Measurements from ENCODE around the gene ERC2. TPM values are rescaled to one million over a fixed set of nuclear protein-coding genes. Genes with fewer than 3 reads are reported as not detected.

Gene ERC2
- polyA plus RNA-seq, 1 donor: 1.6 TPM

DNA sequence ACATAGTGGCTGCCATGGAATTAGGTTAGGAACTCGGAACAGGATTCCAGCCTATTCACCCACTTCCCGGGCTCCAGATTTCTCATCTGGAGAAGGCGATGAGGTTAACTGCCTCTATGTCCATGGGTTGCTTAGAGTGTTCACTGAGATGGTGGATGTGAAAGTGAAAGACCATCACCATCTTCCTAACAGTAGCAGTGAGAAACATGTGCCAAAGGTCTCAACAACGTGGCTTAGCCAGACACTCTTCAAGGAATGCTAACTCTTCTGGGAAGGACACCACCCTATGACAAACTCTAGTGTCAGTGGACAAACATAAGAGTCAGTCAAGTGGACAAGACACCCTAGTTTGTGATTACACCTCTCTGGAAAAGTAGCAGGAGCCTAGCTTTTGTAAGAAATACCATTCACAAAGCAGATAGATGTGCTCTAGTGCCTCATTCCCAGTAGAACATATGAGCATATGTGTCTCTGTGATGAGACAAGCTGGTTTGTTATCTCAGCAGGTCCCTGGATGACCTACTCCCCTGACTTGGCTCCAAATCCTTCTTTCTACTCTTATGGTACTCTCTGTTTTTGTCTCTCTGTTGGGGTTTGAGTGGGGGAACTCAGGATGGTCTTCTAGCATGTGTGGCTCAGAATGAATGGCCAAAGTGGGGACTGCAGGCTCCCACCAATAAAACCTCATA, 770.9 kb downstream of the ERC2 start:
- no peak for DNase-seq

DNA sequence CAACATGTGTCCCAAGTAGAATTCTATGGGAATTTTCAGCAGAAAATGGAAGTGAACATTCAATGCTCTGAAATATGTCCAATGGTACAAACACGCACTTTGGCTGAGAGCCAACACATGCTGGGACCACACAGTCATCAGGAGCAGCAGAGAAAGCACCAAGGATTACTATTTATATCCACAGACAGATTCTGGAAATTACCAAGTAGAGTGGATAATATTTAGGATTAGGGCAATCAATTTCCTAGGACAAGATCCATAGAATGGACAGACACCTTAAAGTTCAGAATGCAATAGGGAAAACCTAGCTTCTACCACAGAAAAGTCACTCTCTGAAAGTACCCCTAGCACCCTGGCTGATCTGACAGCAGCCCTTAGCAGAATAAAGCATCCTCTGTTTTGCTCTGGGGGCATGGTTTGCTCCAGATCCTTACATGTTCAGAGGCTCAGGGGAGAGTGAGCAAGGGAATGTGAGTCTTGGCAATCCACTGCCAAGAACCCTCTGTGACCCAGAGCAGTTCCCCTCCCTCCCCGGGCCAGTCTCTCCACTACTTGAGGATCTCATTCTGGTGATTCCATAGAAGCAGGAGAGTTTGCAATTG, 775.2 kb downstream of the ERC2 start:
- DNase-seq: no peak

DNA sequence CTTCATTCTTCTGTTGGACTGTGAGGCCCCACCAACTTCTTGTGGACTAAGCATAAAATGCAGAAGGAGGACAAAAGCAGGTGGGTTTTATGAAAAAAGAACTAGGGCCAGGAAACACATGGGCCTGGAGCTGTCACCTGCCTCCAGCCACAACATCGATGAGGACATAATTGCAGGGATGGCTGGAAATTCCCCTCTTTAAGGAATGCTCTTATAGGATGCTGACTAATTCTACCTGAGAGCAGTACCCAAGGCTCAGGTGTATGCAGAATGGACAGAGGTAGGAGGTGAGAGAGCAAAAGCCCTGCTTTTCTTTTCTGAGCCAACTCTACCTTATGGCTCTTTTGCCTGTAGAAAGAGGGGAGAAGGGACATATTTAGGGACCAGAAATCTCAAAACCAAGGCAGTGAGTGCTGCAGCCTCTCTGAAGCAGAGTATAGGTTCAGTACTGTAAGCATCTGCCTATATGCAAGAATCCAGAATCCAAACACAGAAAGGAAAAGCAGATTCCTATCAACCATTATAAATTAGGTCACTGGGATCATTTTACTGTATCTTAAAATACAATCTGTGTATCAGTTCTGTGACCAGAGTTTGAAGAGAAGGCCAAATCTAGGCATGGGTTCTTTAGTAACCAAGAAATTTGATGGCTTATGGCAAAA, 775.8 kb downstream of the ERC2 start:
- DNase-seq: no peak

DNA sequence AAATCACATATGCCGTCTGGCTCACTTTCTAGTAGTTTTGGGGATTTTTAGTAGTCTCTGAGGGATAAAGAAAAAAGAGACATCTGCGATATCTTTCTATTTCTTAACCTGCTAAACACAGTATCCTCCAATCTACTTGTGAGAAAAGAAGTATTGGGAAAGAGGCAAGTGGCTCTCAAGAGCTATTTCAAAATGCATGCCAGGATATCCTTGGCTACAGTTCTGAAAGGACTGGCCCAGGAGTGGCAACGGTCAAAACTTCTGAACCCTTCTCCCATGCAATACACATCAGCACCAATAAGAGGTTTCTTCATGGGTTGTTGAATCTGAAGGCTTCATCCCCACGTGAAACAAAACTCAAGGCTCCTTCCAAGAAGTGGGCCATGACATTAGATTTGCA, 777.1 kb downstream of the ERC2 start:
- DNase-seq: no peak

DNA sequence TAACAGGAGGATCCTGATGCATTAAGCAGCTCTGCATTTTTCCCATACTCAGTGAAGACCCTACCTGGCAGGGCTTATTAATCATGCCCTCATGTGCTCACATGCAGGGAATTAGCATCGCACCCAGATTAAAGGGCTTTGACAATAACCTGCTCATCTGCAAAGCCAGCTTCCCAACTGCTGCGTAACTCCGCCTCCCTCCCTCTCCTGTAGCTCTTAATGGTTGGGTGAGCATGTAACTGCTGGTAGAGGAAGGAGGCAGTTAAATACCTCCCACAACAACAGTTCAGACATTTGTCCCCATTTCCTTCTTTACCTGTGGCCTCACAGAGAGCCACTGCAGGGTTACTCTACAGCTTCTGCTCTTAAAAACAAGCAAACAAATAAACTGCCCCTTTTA, 777.5 kb downstream of the ERC2 start:
- no peak for DNase-seq

DNA sequence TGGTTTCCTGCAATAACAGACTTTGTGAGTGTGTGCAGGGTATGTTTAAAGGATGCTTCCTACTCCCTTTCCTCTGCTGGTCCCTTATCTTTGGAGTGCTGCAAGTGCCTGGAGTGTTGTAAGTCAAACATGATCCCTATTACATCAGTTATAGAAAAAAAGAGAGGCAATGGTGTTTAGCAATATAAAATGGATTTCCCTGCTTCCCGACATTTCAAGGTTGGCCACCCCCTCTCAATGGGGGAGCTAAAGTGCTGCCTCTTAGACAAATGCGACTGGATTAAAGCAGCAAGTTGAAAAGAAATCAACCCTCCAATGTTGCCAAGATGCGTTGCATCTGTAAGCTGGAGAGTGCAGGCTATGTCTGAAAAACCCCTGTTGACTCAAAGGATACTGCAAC, 778.1 kb downstream of the ERC2 start:
- DNase-seq: no peak

DNA sequence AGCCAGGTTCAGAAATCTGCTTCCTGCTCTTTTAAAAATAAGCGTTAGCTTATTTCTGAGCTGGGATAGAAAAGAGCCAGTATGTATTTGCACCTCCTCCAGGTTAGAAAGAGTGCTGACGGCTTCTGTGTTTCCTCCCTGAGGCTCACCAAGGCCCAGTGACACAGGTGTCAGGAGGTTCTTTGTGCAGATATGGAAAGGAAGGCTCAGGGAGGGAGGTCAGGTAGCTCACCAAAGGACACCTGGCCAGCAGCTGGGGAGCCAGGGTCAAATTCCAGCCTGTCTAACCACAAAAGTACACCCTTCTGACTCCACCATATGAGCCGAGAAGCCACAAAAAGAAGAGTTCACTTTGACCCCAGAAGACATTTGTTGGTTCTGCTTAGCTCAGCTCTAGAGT, 780.1 kb downstream of the ERC2 start:
- DNase-seq: no peak

DNA sequence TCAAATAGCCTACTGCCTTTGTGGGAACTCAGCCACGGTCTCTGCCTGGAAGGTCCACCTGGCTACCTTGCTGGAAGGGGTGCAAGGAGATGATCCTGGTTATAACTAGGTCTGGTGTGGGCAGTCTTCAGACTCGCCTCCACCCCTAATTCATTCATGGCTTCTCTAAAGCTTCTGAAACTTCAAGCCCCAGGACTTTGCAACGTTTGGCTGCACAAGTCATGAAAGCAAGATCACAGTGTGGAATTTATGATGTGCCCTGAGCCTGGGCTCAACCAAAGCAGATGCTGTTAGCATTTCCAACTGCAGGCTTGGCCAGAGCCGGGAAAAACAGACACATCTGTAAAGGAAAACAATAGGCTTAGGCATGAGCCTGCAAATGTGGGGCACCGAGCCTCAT, 780.7 kb downstream of the ERC2 start:
- DNase-seq: no peak

DNA sequence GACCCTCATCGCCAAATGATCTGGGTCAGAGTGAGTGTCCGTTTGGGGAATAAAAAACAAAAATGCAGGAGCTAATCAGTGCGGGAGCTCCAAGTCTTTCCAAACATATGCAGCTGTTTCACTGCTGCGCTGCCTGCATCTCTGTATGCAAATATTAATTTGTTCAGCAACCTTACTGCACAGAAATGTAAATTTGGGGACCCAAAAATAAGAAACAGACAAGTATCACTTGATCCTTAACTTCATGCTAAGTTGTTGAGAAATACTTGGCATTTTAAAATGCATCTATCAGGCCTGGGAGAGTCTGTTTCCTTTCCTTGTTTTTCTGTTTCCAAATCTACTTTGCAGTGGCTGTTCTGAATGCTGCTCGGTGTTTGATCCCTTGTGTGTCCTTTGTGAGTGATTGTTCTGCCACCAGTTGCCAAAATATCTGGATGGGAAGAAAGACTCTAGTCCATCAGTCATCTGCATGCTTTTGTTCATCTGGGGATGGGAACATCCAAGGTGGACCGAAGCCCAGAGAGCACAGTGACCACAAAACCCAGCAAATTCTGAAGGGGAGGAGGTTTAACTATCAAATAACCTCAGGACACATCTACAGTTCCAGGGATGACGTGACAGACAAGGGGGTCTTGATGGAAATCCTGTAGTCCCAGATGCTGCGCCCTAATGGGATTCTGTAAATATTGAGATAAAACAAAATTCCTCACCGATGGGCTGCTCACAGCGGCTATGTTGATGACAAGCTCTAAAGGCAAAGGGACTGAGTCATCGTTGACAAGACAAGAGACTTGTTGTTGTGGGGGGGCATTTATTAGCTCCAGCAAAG, 781.6 kb downstream of the ERC2 start:
- peak; percentile 32 for DNase-seq

DNA sequence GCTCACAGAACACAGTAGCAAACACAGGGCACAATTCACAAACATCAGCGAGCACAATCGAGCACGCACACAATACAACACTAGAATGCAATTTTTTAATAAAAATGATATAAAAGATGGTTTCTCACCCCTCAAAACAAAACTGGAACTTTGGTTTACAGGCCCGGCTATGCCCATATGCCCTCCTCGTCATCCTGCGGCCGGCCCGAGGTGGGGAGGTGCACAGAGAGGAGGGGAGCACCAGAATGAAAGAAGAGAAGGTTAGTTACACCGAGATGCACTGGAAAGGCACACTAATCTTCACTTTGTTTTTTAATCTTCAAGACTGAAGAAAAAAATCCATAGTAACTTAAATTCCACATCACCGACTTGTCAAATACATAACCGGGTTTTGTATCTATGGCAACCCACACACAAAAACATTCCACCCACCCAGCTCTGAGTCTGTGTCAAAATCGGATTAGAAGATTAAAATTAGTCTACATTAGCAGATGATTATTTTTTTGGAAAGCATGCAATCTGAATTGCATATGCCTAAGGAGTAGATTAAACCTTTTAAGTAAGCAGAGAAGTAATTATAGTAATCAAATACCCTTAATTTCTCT, 784.5 kb downstream of the ERC2 start:
- no peak for DNase-seq

DNA sequence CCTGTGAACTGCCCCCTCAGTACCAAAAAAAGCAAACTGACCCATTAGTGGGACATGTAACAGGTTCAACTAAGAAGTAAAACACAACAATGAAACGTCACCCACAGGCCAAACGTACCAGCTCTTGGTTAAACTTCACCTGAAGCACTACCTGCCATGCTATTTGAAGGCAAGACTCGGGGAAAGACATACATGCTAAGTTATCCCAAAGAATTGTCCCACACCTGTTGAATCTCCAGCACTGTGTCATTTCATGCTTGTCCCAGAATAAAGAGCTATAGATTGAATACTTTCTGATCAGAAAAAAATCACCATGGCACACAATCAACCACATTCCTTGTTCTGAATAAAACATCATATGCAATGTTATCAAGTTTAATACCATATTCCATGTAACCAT, 785.8 kb downstream of the ERC2 start:
- no peak for DNase-seq

DNA sequence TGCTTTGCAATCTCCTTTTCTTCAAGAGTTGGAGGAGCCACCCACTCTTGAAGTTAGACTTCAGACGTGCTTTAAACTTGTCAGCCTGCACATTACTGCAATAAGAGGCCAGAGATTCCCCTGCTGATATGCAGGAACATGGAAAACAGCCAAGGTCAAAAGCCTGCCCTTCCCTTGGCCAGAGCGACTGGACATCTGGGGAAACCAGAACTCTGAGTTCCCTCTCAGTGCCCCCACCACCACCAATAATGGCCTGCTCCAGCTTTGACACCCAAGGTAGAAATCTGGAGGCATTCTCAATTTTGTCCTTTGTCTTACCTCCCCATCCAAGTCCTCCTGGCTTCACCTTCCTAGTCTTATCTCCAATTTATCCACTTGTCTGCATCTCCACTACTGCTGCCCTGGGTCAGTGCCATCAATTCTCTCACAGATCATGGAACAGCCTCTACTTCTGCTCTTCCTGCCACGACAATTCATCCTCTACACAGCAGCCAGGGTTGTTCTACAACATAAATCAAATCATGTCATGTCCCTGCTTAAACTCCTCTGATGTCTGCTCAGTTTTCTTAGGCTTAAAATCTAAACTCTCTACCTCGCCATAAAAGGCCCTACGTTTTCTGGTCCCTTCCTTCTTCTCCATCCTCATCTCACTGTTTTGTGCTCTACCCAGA, 789.6 kb downstream of the ERC2 start:
- no peak for DNase-seq

DNA sequence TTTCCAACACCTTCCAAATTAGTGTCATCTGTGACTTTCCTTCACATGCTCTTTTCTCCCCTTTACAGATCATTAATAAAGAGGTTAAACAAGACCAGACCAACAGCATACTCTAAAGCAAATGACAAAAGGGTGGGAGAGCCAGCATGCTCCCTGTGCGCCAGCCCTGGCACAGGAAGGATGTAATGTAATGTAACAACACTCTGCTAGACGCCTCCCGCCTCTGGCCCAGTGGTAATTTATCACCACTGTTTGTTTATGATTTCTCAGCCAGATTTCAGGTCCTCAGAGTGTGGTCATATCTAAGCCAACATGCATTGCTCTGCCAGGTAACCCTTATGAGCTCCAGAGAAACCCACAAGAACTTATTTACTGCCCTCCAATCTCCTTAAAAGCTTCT, 791.6 kb downstream of the ERC2 start:
- DNase-seq: no peak

DNA sequence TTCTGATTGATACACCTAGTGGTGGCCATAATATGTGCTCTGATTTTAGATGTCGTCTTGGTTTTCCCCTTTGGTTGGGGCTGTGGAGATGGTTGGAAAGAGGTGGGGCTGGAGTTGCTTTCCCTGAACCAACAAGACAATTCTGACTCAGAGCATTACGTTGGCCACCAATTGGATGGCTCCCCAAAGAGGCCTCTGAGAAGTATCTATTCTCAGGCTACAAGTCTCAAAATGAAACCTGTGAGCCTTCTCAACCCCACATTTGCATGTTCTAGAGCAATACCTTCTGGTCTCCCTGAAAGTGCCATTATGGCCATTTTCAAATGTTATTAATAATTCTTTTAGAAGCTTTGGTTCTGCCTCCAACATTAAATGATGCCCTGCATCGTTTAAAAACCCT, 792.8 kb downstream of the ERC2 start:
- no peak for DNase-seq

DNA sequence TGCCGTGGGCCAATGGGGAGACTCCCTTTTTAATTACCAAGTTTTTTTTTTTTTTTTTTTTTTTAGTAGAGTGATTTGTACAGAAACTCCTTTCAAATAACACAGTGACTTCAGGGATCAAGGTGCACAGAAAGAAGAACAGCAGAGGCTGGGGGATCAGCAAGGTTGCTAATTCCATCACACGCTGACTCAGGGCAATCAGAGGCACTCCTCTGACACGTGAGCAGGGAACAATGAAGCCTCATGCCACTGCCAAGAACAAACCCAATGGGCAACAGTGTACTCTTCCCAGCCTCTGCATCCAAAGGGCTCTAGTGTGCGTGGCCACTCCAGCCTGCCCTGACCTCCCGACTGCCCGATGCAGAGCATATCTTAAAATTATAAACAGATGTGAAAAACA, 794.5 kb downstream of the ERC2 start:
- no peak for DNase-seq

DNA sequence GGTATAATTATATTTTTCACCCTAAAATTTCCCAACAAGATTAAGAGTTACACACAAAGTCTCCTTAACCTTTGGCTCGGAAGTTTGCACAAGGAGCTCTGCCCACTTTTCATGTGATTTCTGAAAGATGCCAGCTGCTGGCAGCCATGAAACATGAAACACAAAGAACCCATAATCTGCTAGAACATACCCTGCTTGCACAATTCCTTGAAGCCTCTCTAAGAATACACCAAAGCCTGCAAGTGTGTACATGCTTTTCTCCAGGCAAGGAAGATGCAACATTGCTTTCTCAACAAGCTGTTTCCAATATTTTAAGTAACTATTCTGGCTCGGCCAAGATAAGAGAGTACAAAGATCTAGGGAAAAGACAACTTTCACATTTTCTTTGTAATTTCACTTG, 799.1 kb downstream of the ERC2 start:
- no peak for DNase-seq

DNA sequence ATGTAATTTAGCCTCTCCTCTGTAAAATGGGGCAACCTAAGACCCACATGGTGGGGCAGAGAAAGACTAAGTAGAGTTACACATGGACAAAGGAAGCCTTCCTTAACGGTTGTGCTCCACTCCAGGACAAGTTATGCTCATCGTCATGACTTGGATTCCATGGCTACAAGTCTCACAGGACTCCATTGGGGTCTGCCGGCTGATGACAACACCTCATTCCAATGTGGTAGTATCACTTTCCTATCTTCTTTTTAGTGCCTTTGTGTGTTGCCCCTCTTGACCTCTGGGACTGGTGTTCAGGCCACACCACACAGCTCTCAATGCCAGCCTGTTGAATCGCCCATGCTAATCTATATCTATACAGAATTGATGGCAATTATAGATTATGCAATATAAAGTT, 799.9 kb downstream of the ERC2 start:
- no peak for DNase-seq

DNA sequence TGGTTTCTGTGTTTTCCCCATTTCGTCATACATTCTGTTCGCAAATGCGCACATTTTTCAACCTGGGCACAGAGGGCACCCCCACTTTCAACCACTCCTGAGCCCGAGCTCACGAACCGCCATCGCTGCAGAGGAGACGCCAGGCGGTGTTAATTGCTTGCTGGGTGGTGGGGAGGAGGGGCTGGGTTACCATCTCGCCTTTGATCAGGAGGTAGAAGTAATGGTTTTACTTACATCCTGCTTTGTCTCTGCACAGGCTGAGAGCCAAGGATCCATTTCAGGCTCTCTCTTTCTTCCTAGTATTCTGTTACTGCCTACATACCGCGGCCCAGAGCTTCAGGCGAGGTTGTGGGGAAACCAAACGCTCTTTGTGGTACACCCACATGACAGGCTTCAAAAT, 803.9 kb downstream of the ERC2 start:
- no peak for DNase-seq

DNA sequence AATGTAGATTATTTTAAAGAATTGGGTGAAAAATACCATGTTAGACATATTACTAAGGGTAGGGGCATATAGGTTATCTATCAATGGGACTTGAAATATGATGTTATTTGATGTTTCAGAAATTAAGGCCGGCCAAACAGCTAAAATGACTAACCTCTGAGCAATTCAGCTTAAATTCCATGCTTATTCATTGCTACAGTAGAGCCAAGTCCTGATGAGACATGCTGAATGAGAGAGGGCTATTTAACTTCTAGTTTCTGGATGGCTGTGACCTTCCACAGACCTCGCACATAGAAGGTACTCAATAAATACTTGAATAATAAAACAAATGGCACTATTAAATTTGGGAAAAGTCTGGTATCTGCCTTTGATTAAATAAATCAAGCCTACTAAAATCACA, 805.6 kb downstream of the ERC2 start:
- no peak for DNase-seq

DNA sequence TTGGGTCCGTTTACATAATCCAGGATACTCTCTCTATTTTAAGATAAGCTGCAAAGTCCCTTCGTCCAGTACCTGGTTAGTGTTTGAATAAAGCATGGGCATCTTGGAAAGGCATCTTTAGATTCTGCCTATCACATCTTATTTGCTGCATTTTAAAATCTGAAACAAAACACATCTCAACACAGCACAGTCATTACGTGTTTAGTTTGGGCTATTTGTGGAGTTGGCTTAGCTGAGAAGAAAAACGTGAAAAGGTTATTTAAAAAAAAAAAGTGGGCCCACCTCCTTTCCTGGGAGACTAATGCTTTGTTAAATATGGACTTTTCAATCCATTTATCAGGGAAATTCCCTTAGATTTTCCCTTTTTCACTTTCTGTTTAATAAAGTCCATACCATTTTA, 806.7 kb downstream of the ERC2 start:
- no peak for DNase-seq

DNA sequence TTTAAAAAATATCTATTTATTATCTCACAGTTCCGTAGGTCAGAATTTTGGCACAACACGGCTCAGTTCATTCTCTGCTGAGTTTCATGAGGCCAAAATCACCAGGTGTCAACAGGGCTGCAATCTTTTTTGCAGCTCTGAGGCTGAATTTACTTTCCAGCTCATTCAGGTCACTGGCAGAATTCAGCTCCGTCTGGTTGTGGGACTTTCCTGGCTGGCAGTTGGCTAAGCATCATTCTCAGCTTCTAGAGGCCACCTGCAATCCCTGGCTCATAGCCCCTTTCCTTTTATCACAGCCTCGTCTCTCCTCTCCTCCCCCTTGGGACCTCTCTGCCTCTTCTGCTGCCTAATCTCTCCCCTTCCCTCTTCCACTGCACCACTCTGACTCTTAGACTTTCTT, 807.1 kb downstream of the ERC2 start:
- DNase-seq: no peak

DNA sequence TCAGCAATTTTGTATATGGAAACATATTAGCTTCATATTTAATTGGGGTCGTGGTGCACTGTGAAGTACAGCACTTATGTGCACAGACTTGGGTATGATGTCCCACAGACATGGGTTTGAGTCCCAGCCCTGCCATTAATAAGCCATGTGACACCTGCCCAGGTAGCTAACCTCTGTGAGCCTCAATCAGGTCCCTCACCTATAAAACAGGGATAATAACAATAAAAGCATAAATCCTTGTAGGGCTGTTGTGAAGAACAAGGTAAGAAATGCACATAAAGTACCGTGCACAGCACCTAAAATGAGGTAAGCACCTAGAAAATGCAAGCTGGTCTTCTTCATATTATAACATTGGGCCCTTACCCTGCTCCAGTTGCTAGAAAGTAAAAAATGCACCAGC, 807.6 kb downstream of the ERC2 start:
- no peak for DNase-seq

All from hindlimb muscle (tissue), 1 donor.